Activated CD4-positive, alpha-beta T cell treated with anti-CD3 and anti-CD28 coated beads, Interleukin-2, amount 50 U/mL, for 16 hours (primary cell): ENCODE data around the gene GSG1L.
"Not testable (repeated sequence)": the region's sequence is repeated elsewhere in the genome, so short reads cannot be mapped to it uniquely, and the experiment has no call there.

ENCODE experiments used
- DNase-seq: peaks from one replicate; pipeline ENCODE4 v3.0.0-alpha.2; 2020

Gene GSG1L

GRCh38 chr16:28011971-28012445 is 51.5 kb downstream of the GSG1L start:
- no peak for DNase-seq

GRCh38 chr16:28011223-28011622 is 52.3 kb downstream of the GSG1L start:
- DNase-seq = no peak

GRCh38 chr16:28010671-28011070 is 52.8 kb downstream of the GSG1L start:
- DNase-seq = no peak

GRCh38 chr16:28009586-28010373 is 53.7 kb downstream of the GSG1L start:
- DNase-seq = no peak

GRCh38 chr16:28003923-28004322 is 59.6 kb downstream of the GSG1L start:
- DNase-seq = no peak

GRCh38 chr16:28003021-28003865 is 60.3 kb downstream of the GSG1L start:
- DNase-seq = no peak

GRCh38 chr16:28001642-28002041 is 61.9 kb downstream of the GSG1L start:
- no peak for DNase-seq

GRCh38 chr16:28001184-28001583 is 62.3 kb downstream of the GSG1L start:
- no peak for DNase-seq

- no peak for DNase-seq
Observed at GRCh38 chr16:28000314-28001169, 63.0 kb downstream of the GSG1L start.

GRCh38 chr16:27999687-28000086 is 63.8 kb downstream of the GSG1L start:
- no peak for DNase-seq

- DNase-seq = no peak
Observed at GRCh38 chr16:27995378-27995777, 68.1 kb downstream of the GSG1L start.

- DNase-seq = no peak
Observed at GRCh38 chr16:27994686-27995085, 68.8 kb downstream of the GSG1L start.

- no peak for DNase-seq
Observed at GRCh38 chr16:27993587-27993986, 69.9 kb downstream of the GSG1L start.

GRCh38 chr16:27991876-27992275 is 71.6 kb downstream of the GSG1L start:
- DNase-seq = no peak

- DNase-seq = no peak
Observed at GRCh38 chr16:27985981-27986380, 77.5 kb downstream of the GSG1L start.

- DNase-seq = no peak
Observed at GRCh38 chr16:27984121-27984520, 79.4 kb downstream of the GSG1L start.

GRCh38 chr16:27983244-27983643 is 80.3 kb downstream of the GSG1L start:
- DNase-seq = no peak

GRCh38 chr16:27982184-27982583 is 81.3 kb downstream of the GSG1L start:
- no peak for DNase-seq

GRCh38 chr16:27980919-27981700 is 82.4 kb downstream of the GSG1L start:
- DNase-seq = no peak

- no peak for DNase-seq
Observed at GRCh38 chr16:27980076-27980775, 83.3 kb downstream of the GSG1L start.

- not testable (repeated sequence) for DNase-seq
Observed at GRCh38 chr16:27979668-27980067, 83.8 kb downstream of the GSG1L start.

- no peak for DNase-seq
Observed at GRCh38 chr16:27978876-27979275, 84.6 kb downstream of the GSG1L start.
